ENCODE measurements around the gene SPSB4.

DNA sequence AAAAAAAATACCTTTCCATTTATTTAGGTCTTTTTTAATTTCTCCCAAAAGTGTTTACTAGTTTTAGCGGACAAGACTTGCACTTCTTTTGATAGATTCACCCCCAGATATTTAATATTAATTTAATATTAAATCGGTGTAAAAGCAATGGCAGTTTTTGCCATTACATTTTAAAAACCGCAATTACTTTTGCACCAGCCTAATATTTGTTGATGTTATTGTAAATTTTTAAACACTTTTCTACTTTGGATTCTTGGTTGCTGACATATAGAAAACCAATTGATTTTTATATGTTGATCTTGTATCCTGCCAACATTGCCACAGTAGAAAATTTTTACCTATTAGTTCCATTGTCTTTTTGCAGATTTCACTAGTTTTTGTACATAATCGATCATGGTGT, 116.5 kb downstream of the SPSB4 start:
- TF ChIP-seq, protein P1, sequence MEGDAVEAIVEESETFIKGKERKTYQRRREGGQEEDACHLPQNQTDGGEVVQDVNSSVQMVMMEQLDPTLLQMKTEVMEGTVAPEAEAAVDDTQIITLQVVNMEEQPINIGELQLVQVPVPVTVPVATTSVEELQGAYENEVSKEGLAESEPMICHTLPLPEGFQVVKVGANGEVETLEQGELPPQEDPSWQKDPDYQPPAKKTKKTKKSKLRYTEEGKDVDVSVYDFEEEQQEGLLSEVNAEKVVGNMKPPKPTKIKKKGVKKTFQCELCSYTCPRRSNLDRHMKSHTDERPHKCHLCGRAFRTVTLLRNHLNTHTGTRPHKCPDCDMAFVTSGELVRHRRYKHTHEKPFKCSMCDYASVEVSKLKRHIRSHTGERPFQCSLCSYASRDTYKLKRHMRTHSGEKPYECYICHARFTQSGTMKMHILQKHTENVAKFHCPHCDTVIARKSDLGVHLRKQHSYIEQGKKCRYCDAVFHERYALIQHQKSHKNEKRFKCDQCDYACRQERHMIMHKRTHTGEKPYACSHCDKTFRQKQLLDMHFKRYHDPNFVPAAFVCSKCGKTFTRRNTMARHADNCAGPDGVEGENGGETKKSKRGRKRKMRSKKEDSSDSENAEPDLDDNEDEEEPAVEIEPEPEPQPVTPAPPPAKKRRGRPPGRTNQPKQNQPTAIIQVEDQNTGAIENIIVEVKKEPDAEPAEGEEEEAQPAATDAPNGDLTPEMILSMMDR (IDR thresholded peaks at IDR 0.05 in 8 of 11, conservative IDR thresholded peaks at IDR 0.05 in 3 of 11): no peak
- TF ChIP-seq POLR2AphosphoS5 (IDR thresholded peaks at IDR 0.05) (no peak), POLR2A (IDR thresholded peaks at IDR 0.05) (no peak)
